ENCODE measurements around the gene THSD4.

The THSD4 gene

DNA sequence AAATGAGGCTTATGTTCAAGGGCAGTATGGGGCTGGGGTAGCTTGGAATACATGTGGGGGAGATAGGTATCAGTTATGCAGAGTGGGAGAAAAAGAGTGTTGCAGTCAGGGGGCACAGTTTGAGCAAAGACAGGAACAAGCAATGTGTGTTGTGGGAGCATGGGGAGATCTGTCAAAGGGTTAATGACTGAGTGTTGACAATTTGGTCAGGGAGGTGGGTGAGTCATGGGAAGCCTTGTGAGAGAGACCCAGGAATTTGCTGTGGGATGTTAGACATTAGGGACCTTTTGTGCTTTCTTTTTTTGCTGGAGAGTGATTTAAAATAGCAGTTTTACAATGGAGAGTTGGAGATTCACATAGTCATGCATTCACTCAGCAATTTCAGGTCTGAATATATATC is 473.5 kb downstream of the THSD4 start:
- ATAC-seq (no peak), DNase-seq (no peak)

DNA sequence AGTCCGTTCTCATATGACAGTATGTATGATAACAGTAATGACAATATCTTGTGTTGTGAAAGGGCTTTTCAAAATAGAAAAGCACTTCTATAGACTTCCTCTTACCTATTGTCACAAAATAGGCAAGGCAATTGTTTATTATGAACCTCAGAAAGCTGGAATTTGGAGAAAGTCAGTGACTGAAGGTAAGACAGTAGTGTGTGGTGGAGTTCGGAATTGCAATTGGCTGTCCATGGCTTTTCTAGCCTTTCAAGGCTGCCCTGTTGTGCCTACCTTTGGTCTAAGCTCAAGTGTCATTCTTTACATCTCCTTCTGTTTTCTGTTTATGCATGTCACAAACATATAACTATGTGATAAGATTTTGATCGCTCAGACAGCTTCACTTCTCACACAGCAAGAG is 475.8 kb downstream of the THSD4 start:
- DNase-seq (no peak), ATAC-seq (no peak)

DNA sequence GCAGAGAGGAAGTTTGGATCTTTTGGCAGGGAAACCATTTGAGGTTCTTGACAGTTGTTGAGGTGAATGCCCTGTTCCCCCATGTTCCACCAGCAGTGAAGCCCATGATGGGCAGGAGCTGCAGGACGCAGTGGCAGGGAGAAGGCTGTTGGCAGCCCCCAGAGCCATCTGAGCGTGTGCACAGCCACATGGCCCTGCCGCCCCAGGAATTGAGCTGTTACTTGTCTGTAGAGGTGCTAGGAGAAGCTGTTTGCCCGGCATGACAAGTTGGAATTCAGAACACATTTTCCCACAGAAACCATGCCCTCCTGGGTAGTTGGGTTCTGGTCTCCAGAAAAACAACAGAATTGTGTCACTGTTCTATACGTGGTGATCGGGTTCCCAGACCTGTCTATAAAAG is 476.9 kb downstream of the THSD4 start:
- ATAC-seq (no peak), DNase-seq (no peak)

DNA sequence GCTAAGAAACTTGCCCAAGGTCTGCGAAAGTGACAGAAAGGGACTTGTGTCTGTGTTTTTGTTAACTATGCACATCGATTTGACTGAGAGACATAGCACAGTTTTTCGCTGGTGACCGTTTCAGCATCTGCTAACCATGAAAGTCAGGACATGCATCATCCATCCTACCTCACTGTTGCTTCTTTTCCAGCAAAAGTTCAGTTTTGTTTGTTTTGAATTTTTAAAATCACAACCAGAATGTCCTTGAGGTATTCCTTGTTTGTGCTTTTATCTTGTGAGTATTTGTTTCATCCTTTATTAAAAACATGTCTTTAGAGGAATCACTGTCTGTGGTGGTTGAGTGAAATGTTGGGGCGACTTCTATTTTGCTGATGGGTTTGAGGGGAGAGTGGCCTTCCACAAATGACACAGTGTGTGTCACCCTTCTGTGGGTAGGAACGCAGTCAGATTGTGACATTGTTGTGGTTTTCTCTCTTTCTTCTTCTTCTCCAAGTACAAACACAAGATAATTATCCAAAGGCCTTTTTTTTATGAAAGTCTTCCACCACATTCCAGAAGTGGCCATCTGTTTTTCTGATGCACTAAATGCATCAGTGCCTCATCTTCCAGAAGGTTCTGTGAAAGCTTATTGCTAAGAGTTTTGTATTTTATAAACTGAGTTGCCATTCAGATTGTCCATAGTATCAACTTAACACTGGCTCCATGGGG is 480.7 kb downstream of the THSD4 start:
- ATAC-seq (no peak), DNase-seq (no peak)

DNA sequence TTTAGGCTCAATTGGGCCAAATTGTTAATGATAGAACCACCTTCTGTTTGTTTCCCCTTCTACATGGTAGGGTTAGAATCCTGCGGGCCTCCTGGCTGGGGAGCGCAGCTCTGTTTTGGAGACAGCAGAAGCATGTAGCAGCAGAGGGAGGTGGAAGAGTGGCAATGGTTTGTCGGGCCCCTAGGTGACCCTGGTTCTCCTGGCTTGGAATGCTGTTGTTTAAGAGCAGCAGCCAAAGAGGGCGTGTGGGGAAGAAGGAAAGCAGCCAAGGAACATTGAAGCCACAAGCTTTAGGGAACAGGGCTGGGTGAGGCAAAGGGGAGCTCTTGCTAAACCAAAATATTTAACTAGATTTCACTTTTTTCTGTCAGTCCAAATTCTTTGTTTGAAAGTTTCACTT is 481.4 kb downstream of the THSD4 start:
- ATAC-seq (no peak), DNase-seq (no peak)

DNA sequence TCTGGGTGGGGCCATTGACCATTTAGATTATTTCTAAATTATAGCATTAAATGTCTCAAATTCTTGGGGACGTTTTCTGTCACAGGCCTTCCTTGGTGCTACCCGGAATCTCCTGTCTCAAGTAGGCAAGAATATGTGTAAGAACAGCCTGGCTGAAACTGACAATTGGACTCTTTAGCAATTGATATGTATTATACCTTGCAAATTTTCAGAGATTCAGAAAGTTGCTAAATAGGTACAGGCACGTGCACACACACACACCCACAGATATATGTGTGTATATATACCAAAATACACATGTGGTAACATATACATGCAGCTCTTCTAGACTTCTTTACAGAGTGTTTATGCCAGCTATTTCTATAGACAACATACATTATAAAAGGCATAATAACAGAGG is 481.9 kb downstream of the THSD4 start:
- ATAC-seq (no peak), DNase-seq (no peak)

DNA sequence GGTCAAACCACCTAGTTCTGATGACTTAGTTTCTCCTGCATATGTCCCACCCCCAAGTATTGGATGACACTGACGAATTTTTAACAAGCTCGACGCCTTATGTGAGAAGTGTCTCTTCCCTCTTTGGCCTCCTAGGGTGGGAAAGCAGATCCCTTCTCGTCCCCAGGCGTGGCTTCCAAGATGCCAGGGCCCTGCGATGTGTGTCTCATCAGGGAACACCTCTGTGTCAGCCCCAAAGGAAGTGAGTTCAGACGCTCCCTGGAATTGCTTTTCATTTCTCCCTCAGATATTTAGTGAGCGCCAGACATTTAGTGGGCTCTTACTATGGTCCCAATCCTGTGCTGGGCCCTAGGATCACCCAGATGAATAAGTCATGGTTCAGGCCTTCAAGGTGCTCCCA is 482.4 kb downstream of the THSD4 start:
- ATAC-seq (no peak), DNase-seq (no peak)

DNA sequence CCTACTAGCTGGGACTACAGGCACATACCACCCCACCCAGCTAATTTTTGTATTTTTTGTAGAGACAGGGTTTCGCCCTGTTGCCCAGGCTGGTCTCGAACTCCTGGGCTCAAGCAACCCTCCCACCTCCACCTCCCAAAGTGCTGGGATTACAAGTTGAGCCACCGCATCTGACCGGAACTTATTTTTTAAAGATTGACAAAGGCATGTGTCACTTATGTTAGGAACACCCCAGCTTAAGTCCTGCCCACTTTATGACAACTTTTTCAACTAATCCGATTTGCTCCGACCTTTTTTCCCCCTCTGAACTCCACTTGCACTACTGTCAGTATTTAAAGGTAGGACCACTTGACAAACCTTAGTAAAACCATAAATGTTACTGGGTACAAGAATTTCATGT is 483.5 kb downstream of the THSD4 start:
- no peak for DNase-seq
- ATAC-seq: no peak

DNA sequence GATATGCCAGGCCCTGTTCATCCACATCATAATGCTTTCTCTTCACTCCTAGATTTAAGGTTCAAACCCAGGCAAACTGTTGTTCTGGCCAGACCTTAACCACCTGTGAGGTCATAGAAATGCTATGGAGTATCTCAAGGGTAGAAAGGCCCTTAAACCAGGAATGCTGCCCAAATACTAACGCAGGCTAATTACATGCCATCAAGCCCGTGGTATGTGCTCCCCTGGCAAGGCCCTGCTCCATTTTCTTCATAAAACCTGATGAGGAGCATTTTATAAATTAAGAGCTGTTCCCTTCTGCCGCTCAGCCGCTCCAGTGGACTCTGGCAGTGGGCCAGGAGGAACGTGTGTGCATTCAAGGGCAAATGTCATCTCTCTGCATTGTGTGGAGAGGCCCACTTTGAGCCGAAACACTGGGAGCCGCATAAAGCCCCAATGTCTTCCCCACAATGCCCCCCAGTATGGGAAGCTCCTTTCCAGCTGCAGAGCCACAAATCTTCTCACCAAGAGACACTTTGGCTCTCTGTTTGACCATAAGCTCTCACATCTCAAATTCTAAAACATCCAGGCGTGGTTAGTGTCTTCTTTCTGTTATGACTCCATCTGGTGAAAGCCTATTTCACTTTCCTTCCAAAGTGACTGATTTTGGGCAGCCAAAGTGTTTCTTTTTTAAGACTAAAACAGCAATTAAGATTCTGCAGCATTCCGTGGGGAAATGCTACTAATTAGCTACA is 484.3 kb downstream of the THSD4 start:
- DNase-seq (no peak), ATAC-seq (no peak)

DNA sequence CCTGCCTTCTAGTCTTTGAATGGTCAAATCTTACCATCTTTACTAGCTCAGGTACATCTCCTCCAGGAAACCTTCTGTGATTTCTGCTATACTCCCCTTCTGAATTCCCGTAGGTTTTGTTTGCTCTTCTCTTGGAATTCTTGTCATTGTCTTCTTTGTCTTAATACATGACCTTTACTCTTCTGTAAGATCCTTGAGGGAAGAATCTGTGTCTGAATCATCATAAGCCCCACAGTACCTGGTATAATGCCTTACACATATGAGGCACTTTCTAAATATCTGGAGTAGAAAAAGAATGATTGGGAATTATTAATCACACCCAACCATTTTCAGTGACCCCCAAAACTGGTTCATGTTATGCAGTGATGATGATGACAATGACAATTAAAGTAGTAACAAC is 485.0 kb downstream of the THSD4 start:
- DNase-seq (no peak), ATAC-seq (no peak)

DNA sequence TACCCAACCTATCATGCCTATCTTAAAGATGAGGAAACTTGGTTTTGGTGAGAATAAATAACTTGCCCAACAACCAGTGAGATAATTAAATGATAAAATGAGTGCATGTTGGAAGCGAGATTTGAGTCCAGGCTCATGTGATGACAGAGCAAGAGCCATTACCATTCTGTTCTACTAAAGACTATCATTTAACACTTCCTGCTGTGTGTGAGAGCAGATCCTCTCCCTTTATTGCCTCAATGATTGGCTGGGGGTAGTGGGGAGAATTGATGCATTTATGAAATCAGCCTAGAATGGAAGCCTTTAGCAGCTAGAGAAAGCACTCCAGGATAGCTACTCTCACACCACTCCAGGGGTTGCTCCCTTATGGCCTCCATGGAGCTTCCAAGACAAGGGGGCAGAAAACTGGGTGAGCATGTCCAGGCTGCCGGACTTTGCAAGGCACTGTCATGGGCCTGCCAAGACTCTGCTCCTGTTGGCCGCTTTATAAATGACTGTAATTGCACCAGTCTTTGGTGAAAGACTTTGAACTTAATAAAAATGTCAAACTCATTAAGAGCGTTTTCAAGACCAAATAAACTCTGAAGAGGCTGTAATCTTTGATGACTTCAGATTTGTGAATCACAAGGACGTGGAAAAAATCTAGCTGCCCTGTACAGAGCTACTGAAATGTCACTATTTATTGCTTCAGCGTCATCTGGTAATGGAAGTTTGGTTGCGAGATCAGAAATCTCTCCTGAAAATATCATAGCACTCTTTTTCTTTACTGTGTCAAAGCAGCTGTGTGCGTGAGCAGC is 486.0 kb downstream of the THSD4 start:
- DNase-seq (no peak), ATAC-seq (no peak)

DNA sequence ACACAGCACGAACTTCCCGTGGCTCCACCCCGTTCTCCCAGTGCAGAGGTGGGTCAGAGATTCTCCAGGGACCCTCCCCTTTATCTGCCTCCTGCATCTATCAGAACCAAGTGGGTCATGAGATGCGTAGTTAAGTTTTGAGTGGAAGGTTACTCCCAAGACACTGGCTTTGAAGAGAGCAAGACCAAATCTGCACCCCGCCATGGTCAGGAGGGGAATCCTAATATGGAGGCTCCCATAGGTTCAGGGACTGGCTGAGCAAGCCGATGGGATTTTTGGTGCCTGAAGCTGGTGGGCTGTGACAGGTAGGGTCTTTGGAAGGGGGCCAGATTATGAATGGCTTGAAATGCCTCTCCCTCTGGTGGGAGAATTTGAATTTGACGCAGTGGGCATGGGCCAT is 488.1 kb downstream of the THSD4 start:
- ATAC-seq: no peak
- DNase-seq: no peak

DNA sequence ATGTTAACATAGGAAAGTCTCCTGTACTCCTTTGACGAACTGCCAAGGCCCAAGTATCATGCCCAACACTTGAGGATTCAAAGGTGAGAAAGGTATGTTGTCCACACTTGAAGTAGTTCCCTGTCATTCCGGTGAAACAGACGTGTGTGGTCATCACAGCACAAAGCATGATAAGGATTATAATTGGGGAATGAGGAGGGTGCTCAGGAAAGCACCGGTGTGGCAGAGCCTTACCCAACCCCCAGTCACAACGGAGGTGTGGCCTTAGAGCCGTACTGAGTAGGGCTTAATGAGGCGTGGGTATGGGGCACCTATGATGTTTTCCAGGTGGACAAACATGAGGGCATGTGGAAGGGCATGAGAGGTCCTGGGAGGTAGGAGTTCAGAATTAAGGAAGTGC is 492.1 kb downstream of the THSD4 start:
- DNase-seq: no peak
- no peak for ATAC-seq

DNA sequence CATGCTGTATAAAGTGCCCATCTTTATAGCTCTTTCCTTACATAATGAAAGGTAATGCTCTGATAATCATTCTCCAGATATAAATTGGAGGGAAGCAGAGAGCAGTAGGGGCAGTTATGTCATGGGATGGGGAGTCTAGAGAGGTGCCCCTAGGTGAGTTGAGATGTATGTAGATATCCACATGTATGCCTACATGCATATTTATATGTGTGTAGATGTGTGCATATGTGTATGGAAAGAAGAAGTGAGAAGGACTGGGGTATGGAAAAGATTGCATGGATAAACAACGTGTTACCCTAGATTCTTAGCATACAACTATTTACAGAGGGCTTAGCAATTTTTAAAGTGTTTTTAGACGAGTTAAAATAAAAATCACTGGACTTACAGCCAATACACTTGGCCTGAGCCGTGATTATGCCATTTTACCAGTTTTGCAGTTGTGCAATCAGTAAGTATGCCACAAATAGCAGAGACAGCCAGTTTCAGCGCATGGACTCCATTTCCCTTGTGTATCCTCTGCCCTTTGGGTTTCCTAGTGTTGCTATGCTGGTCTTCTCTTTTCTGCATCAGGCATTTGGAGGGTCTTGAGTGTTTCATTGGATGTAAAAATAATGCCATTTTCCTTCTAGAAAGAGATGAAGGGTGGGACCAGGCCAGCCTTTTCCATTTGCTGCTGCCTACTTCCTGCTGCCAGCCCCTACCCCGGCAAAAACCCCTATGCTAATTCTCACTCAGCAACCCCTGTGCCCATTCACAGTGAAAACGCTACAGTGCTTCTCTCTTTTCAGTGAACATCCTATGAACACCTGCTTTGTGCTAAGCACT is 495.7 kb downstream of the THSD4 start:
- DNase-seq (no peak), ATAC-seq (no peak)

DNA sequence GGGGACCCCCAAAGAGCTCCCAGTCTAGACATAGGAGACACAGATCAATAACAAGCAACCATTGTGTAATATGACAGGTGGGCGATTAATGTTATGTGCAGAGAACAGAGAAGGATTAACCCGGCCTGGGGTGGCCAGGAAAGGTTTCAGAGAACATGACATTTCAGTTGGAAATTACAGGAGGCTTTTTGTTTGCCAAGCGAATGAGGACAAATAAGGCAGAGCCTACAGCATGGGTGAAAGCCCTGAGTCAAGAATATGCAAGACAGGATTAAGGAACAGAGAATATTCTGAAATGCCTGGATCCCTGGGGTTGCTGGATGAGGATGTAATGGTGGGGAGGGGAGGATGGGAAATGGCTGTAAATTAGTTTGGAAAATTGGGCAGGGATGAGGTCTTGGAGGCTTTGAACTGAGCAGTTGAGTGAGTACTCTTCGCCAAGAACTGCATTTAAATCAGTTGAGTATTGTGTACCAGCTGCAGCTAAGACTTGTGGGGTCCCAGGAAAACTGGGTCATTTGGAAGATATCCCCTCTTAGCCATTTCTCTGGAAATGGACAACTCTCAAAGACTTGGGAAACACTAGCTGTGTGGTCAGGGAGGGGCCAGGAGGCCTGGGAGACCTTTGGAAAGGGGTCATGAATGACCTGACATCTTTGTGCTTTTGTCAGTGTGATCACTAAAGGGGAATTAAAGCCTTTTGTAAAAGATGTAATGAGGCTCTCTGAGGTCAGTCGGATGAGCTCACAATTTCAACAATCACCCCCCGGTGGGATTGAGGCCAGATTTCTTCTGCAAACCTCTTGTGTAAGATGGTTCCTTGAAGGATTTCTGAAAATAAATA is 496.5 kb downstream of the THSD4 start:
- DNase-seq (no peak), ATAC-seq (no peak)

DNA sequence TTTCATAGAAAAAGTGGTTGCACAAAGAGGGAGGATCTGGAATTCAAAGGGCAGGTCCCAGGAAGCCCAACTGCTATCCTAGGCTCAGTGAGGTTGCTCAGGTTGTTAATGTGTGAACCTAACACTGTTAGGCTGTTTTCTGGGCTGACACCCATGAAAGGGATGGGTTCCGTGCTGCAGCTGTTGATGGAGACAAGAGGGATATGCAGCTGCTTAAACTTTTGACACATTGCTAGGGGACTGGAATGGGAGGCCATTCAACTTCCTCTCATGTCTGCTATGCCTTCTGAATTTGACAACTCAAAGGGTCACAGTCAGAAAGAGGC is 497.1 kb downstream of the THSD4 start:
- DNase-seq (no peak), ATAC-seq (no peak)

DNA sequence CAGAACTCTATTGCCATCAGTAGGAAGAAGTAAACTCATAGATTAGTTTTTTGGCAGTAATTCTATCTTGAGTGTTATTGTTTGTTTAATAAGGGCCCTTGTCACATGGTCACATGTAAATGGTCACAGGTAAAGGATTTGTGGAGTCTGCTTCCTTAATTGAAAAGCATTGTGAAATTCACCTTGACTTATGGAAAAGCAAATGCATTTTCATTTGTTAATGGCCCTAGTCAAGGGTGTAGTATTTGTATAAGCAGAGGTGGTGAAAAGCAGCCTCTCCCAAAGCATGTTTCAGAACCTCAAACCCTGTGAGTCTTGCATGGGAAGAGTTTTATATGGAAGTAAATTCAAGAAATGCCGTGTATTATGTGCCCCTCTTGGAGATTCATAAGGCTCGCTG is 497.6 kb downstream of the THSD4 start:
- DNase-seq (no peak), ATAC-seq (no peak)

DNA sequence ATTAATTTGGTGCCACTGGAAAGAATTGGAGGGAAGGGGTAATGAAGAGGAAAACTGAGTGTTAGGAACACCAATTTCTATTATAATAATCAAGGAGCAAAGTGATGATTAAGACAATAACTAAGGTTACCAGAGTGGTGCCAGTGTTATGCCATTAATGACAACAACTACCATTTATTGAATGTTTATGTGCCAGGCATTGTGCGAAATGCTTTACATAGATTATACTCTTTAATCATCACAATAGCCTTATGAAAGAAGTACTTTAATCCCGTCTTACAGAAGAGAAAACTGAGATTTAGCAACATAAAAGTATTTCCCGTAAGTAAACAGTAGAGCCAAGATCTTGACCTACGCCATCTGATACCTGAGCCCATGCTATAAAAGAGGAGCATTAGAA is 507.8 kb downstream of the THSD4 start:
- DNase-seq: no peak

DNA sequence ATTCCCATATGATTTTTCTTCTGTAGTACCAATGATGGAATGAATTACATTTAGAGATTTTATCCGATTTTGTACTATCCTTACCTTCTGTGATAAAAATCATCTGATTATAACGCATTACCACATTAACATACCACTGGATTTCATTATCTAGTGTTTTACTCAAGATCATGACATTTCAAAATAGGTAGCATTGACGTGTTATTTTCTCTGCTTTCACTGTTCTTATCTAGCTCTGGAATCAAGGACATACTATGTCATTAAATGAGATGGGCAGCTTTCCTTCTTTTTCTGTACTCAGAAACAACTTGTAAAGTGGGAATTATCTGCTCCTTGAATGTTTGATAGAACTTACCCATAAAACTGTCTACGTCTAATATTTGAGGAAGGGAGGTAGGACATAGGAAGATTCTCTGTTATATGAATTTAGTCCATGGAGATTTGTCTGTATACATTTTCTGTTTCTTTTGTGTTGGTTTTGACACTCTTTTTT is 511.4 kb downstream of the THSD4 start:
- ATAC-seq (no peak), DNase-seq (no peak)

More for the DNA sequence above, 507.8 kb downstream of the THSD4 start:
- no peak for ATAC-seq

DNA sequence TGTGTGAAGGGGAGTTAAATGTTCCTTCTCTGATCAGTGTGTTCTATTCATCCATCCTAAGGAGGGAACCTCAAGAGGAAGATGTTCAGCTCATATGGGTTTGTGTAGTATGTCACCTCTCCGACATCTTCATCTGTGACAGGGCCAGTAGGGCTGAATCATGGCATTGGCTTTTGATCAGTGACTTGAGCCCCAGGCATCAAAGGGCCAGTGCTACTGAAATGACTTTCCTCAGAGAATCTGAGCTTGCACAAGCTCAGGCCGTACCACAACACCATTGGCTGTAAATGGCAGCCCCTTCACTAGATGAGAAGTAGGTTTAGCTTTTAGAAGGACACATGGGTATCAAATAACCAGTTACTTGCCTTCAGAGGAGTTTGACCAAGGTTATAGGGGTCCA is 511.9 kb downstream of the THSD4 start:
- DNase-seq (no peak), ATAC-seq (no peak)

DNA sequence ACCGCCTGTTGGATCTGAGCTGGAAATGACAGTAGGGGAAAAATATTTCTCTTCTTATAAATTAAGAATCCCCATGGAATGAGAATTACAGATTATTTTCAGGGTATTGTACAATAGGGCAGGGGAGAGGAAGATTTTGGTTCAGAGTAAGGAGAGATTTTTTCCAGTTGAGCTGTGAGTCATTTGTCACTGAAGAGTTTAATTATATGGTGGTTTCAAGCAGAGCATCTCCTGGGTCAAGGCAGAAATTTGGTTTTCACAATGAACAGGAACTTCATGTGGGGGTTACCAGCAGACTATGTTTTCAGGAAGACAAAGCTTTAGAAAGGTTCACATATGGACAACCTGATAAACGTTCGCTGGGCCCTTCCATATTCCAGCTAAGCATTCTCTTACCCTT is 512.3 kb downstream of the THSD4 start:
- no peak for DNase-seq

More for the DNA sequence above, 512.3 kb downstream of the THSD4 start:
- no peak for ATAC-seq
